HCT116 (cell line): Measurements from ENCODE around the gene TEKT5. TPM values are rescaled to one million over a fixed set of nuclear protein-coding genes. Genes with fewer than 3 reads are reported as not detected.

Source experiments
- ATAC-seq: fragments of 200-7000 bp; cut with Tn5 transposase; 2 replicates; pipeline ENCODE4 v1.9.1; 2020; ENCODE audit warnings: mild to moderate bottlenecking, moderate library complexity
- BruUV-seq: library from RNA; stranded (reverse); fragments of 400-500 nt; replicated peaks from 2 replicates; lab custom pipeline; 2021; lab: Mats Ljungman, UMichigan
- CTCF ChIA-PET: fragments of 300-600 bp; sonication (Branson Sonifier 250); formaldehyde crosslinking; loops from one replicate; lab custom pipeline; 2021; ENCODE audit warnings: antibody characterized with exemption; lab: Charles Lee
- POLR2A ChIA-PET: fragments of 300-600, 350-600 bp; sonication (Branson Sonifier 250); formaldehyde crosslinking; loops from one replicate; lab custom pipeline; 2021; ENCODE audit warnings: antibody characterized with exemption; lab: Charles Lee
- RAD21 ChIA-PET, 2 experiments: fragments of 300-600 bp; sonication (Branson Sonifier 250); formaldehyde crosslinking; loops; one replicate each; lab custom pipeline; 2023; ENCODE audit warnings: low total read pairs in 2 of 2; ENCODE audit not compliant: uncharacterized antibody in 2 of 2, unreplicated experiment in 2 of 2, low non-redundant PET in 1 of 2; lab: Charles Lee
- DNase-seq: peaks from one replicate; pipeline ENCODE4 v3.0.0-alpha.2; 2010; ENCODE audit warnings: low read depth, low spot score
- H2AFZ ChIP-seq: fragments of 200-600 bp; shearing (Covaris generic), sonication (generic); 2 replicates; pipeline ENCODE4 v1.6.1; 2017; ENCODE audit warnings: low read depth, mixed run types, mixed read lengths, antibody characterized with exemption, low read length; ENCODE audit not compliant: poor library complexity, severe bottlenecking
- H3K27ac ChIP-seq: 2 replicates; pipeline ENCODE4 v1.5.1; 2012; ENCODE audit warnings: low read depth, low read length
- H3K27me3 ChIP-seq: fragments of 200-600 bp; sonication (generic); 2 replicates; pipeline ENCODE4 v1.6.1; 2016; ENCODE audit warnings: mixed run types, low read length, mixed read lengths; ENCODE audit not compliant: insufficient read depth
- H3K36me3 ChIP-seq, 2 experiments: fragments of 200-500 bp in 1 of 2; fragments of 200-600 bp in 1 of 2; sonication (Bioruptor generic) in 1 of 2; sonication (generic) in 1 of 2; 2 replicates each; pipeline versions ENCODE4 v1.5.1 to v1.6.1; 2014 to 2016; ENCODE audit warnings: low read length in 2 of 2, inconsistent platforms in 1 of 2, mixed read lengths in 1 of 2, mixed run types in 1 of 2; ENCODE audit not compliant: insufficient read depth in 2 of 2, control insufficient read depth in 1 of 2
- H3K4me1 ChIP-seq, 2 experiments: fragments of 200-600 bp in 1 of 2; sonication (generic) in 1 of 2; 2 replicates each; pipeline versions ENCODE4 v1.5.1 to v1.6.1; 2012 to 2017; ENCODE audit warnings: low read length in 2 of 2, inconsistent platforms in 1 of 2, mild to moderate bottlenecking in 1 of 2, mixed read lengths in 1 of 2, mixed run types in 1 of 2, moderate library complexity in 1 of 2; ENCODE audit not compliant: insufficient read depth in 2 of 2, control insufficient read depth in 1 of 2
- H3K4me2 ChIP-seq: fragments of 200-600 bp; sonication (generic); 2 replicates; pipeline ENCODE4 v1.6.1; 2017; ENCODE audit warnings: mixed run types, low read length, mixed read lengths
- H3K4me3 ChIP-seq, 2 experiments: fragments of 200-600 bp in 1 of 2; sonication (generic) in 1 of 2; replicated peaks in 1 of 2; 2 replicates each; pipeline ENCODE4 v1.5.1; 2011 to 2016; ENCODE audit warnings: low read length in 2 of 2, control low read depth in 1 of 2, low read depth in 1 of 2, mild to moderate bottlenecking in 1 of 2, mixed read lengths in 1 of 2, mixed run types in 1 of 2
- H3K79me2 ChIP-seq: fragments of 200-600 bp; sonication (generic); 2 replicates; pipeline ENCODE4 v1.6.1; 2017; ENCODE audit warnings: mild to moderate bottlenecking, mixed run types, low read length, moderate library complexity, mixed read lengths; ENCODE audit not compliant: insufficient read depth
- H3K9ac ChIP-seq: fragments of 200-600 bp; sonication (generic); 2 replicates; pipeline ENCODE4 v1.6.1; 2016; ENCODE audit warnings: low read length, mixed read lengths
- H3K9me2 ChIP-seq: fragments of 200-600 bp; sonication (generic), shearing (Covaris generic); 2 replicates; pipeline ENCODE4 v1.6.1; 2017; ENCODE audit warnings: mixed run types, mild to moderate bottlenecking, moderate library complexity; ENCODE audit not compliant: insufficient read depth
- H3K9me3 ChIP-seq, 2 experiments: fragments of 200-500 bp in 1 of 2; fragments of 200-600 bp in 1 of 2; sonication (Bioruptor generic) in 1 of 2; sonication (generic) in 1 of 2; 2 replicates each; pipeline ENCODE4 v1.6.1; 2014 to 2017; ENCODE audit warnings: low read length in 2 of 2, mixed read lengths in 2 of 2, inconsistent platforms in 1 of 2, low read depth in 1 of 2, mild to moderate bottlenecking in 1 of 2, mixed run types in 1 of 2, moderate library complexity in 1 of 2; ENCODE audit not compliant: control insufficient read depth in 1 of 2, insufficient read depth in 1 of 2
- H4K20me1 ChIP-seq: fragments of 200-600 bp; sonication (generic), shearing (Covaris generic); 2 replicates; pipeline ENCODE4 v1.6.1; 2017; ENCODE audit warnings: mixed run types, mild to moderate bottlenecking, moderate library complexity; ENCODE audit not compliant: insufficient read depth
- ATF3 ChIP-seq: IDR thresholded peaks from 2 replicates; pipeline ENCODE4 v1.6.1; 2012
- ELF1 ChIP-seq: IDR thresholded peaks from 2 replicates; pipeline ENCODE4 v1.6.1; 2012; ENCODE audit warnings: low read depth, borderline replicate concordance
- EZH2 ChIP-seq: fragments of 200-600 bp; sonication (generic); IDR thresholded peaks from 2 replicates; pipeline ENCODE4 v1.6.1; 2017; ENCODE audit warnings: antibody characterized with exemption, mixed run types
- RAD21 ChIP-seq: IDR thresholded peaks from 2 replicates; pipeline ENCODE4 v1.6.1; 2012; ENCODE audit warnings: low read depth, mild to moderate bottlenecking
- SIN3A ChIP-seq: IDR thresholded peaks from 2 replicates; pipeline ENCODE4 v1.6.1; 2012; ENCODE audit warnings: low read depth
- YY1 ChIP-seq: IDR thresholded peaks from 2 replicates; pipeline ENCODE4 v1.6.1; 2011; ENCODE audit warnings: low read length, low read depth, moderate library complexity, mild to moderate bottlenecking; ENCODE audit not compliant: insufficient replicate concordance; ENCODE audit errors: extremely low read depth
- intact Hi-C: fragments of 100-400 bp; cut with micrococcal nuclease; formaldehyde crosslinking; loops from 2 replicates; pipeline ENCODE4 v1.10.0; 2022
- total RNA-seq: library from RNA; stranded (reverse); gene quantifications from one replicate; pipeline ENCODE4 v1.2.1, GENCODE V29; 2021; ENCODE audit not compliant: unreplicated experiment

TEKT5 gene
- total RNA-seq, 1 experiment from 2014 or later: 0.37 TPM

GRCh38 chr16:10666291-10666690 lies 28.4 kb downstream of the TEKT5 start:
- H3K27me3 ChIP-seq: no peaks in the 10 kb centered on the region
- H3K9me3 ChIP-seq: no peaks in the 10 kb centered on the region
- H2AFZ ChIP-seq: no peak overlapping the region
- no peak overlapping the region for H3K9ac ChIP-seq
- no peaks in the 10 kb centered on the region for H3K9me2 ChIP-seq
- no peak overlapping the region for H3K27ac ChIP-seq
- H4K20me1 ChIP-seq: no peaks in the 10 kb centered on the region
- no peaks in the 10 kb centered on the region for H3K4me1 ChIP-seq
- no peak for TF ChIP-seq ATF3
- TF ChIP-seq ELF1: no peak
- H3K4me3 ChIP-seq: no peak overlapping the region
- no peak for ATAC-seq
- ChIA-PET POLR2A (no interaction called here), CTCF (no interaction called here), RAD21 (no interaction called here)
- BruUV-seq: no TSS peak
- intact Hi-C loops: loop anchor here (5.0 kb wide), 1 partner anchor 251 kb away; no protein-coding TSS in a partner anchor
- no peak overlapping the region for H3K4me2 ChIP-seq
- H3K36me3 ChIP-seq: no peaks in the 10 kb centered on the region
- no peaks in the 10 kb centered on the region for H3K79me2 ChIP-seq
- no peak for DNase-seq

GRCh38 chr16:10665166-10665565 lies 29.6 kb downstream of the TEKT5 start:
- Histone ChIP-seq H3K27ac (no peak overlapping the region), H3K9ac (no peak overlapping the region), H3K79me2 (no peaks in the 10 kb centered on the region), H3K27me3 (no peaks in the 10 kb centered on the region), H2AFZ (no peak overlapping the region), H3K9me2 (no peaks in the 10 kb centered on the region), H3K36me3 (no peaks in the 10 kb centered on the region), H3K4me1 (no peaks in the 10 kb centered on the region), H4K20me1 (no peaks in the 10 kb centered on the region), H3K4me3 (no peak overlapping the region), H3K9me3 (no peaks in the 10 kb centered on the region), H3K4me2 (no peak overlapping the region)
- intact Hi-C loops: loop anchor here (5.0 kb wide), 1 partner anchor 252 kb away; no protein-coding TSS in a partner anchor
- no peak for TF ChIP-seq YY1
- no peak for TF ChIP-seq RAD21
- no peak for TF ChIP-seq EZH2
- TF ChIP-seq SIN3A: no peak
- CTCF ChIA-PET: no interaction called here
- BruUV-seq: no TSS peak
- DNase-seq (no peak), ATAC-seq (peak; percentile 35; the same call in 1 of the 2 replicates)
- RAD21 ChIA-PET: no interaction called here
- POLR2A ChIA-PET: no interaction called here
